ENCODE measurements around the gene PPIL6.
A peak's percentile ranks its signal among the peaks of the same experiment; 100 is the strongest.

The PPIL6 gene

GRCh38 chr6:109449064-109449794, 8.8 kb upstream of the PPIL6 start:
- DNase-seq: no peak

- DNase-seq: no peak
These were observed 8.2 kb upstream of the PPIL6 start for GRCh38 chr6:109448615-109449014.

GRCh38 chr6:109447878-109448555, 7.6 kb upstream of the PPIL6 start:
- DNase-seq: no peak

GRCh38 chr6:109447087-109447486, 6.7 kb upstream of the PPIL6 start:
- DNase-seq: no peak

GRCh38 chr6:109446541-109446940, 6.1 kb upstream of the PPIL6 start:
- no peak for DNase-seq

- no peak for DNase-seq
These were observed 5.6 kb upstream of the PPIL6 start for GRCh38 chr6:109446072-109446471.

- DNase-seq: no peak
These were observed 5.0 kb upstream of the PPIL6 start for GRCh38 chr6:109445382-109445781.

- no peak for DNase-seq
These were observed 3.1 kb upstream of the PPIL6 start for GRCh38 chr6:109443425-109443950.

GRCh38 chr6:109442393-109442924, 2.0 kb upstream of the PPIL6 start:
- DNase-seq: no peak

- peak; percentile 63 to 64 for DNase-seq
These were observed 815 bp upstream of the PPIL6 start for GRCh38 chr6:109441069-109441816.

- no peak for DNase-seq
These were observed 4.4 kb downstream of the PPIL6 start for GRCh38 chr6:109436041-109436440.

GRCh38 chr6:109434456-109434855, 6.0 kb downstream of the PPIL6 start:
- DNase-seq: no peak

- DNase-seq: no peak
These were observed 10.9 kb downstream of the PPIL6 start for GRCh38 chr6:109429496-109429895.

- DNase-seq: no peak
These were observed 11.4 kb downstream of the PPIL6 start for GRCh38 chr6:109428889-109429477.

GRCh38 chr6:109424946-109425345, 15.5 kb downstream of the PPIL6 start:
- no peak for DNase-seq

- no peak for DNase-seq
These were observed 19.2 kb downstream of the PPIL6 start for GRCh38 chr6:109421184-109421583.

GRCh38 chr6:109420751-109421150, 19.7 kb downstream of the PPIL6 start:
- DNase-seq: no peak

- DNase-seq: no peak
These were observed 22.8 kb downstream of the PPIL6 start for GRCh38 chr6:109417646-109418045.

GRCh38 chr6:109411034-109411433, 29.4 kb downstream of the PPIL6 start:
- DNase-seq: no peak

- no peak for DNase-seq
These were observed 34.2 kb downstream of the PPIL6 start for GRCh38 chr6:109406196-109406595.

GRCh38 chr6:109397020-109397419, 43.4 kb downstream of the PPIL6 start:
- DNase-seq: no peak

- DNase-seq: no peak
These were observed 44.2 kb downstream of the PPIL6 start for GRCh38 chr6:109396046-109396718.

Measured in activated T-cell treated with anti-CD3 and anti-CD28 coated beads, Interleukin-2, amount 50 U/mL, for 48 hours (primary cell).